Heart left ventricle (tissue), 16 donors: ENCODE data around the gene MTREX. TPM values are rescaled to one million over a fixed set of nuclear protein-coding genes. Genes with fewer than 3 reads are reported as not detected.

Source experiments
- ATAC-seq, 4 donors: fragments of 200-7000 bp; cut with Tn5 transposase; one replicate each; pipeline ENCODE4 v1.9.1; 2020 to 2022; ENCODE audit warnings: moderate library complexity in 4 of 4, mild to moderate bottlenecking in 3 of 4, moderate number of reproducible peaks in 1 of 4
- DNase-seq, 5 donors: peaks; one replicate each; pipeline ENCODE4 v3.0.0-alpha.2; 2020
- H3K27ac ChIP-seq, 12 donors: fragments of 200-600 bp; sonication (generic) in 4 of 12; one replicate each; pipeline versions ENCODE4 v1.5.0 to v1.8.0; 2016 to 2022; ENCODE audit warnings: mild to moderate bottlenecking in 2 of 12
- H3K27me3 ChIP-seq, 9 donors: fragments of 200-600 bp; sonication (generic) in 2 of 9; one replicate each; pipeline versions ENCODE4 v1.5.1 to v1.8.0; 2016 to 2022; ENCODE audit warnings: mild to moderate bottlenecking in 3 of 9
- H3K36me3 ChIP-seq, 9 donors: fragments of 200-600 bp; sonication (generic) in 2 of 9; one replicate each; pipeline versions ENCODE4 v1.5.0 to v1.8.0; 2018 to 2022; ENCODE audit warnings: mild to moderate bottlenecking in 2 of 9
- H3K4me1 ChIP-seq, 12 donors: fragments of 200-600 bp; sonication (generic) in 4 of 12; one replicate each; pipeline versions ENCODE4 v1.5.0 to v1.8.0; 2016 to 2022; ENCODE audit warnings: mild to moderate bottlenecking in 3 of 12
- H3K4me3 ChIP-seq, 12 donors: fragments of 200-600 bp; sonication (generic) in 4 of 12; one replicate each; pipeline versions ENCODE4 v1.5.0 to v1.8.0; 2017 to 2022; ENCODE audit warnings: mild to moderate bottlenecking in 9 of 12, moderate library complexity in 4 of 12
- H3K9me3 ChIP-seq, 12 donors: fragments of 200-600 bp; sonication (generic) in 4 of 12; one replicate each; pipeline versions ENCODE4 v1.5.0 to v1.8.0; 2016 to 2022; ENCODE audit warnings: mild to moderate bottlenecking in 1 of 12
- CTCF ChIP-seq, 12 donors: fragments of 200-600 bp; sonication (generic) in 4 of 12; IDR thresholded peaks; one replicate each; pipeline versions ENCODE4 v1.5.0 to v1.8.0; 2018 to 2022; ENCODE audit warnings: antibody characterized with exemption in 12 of 12, mild to moderate bottlenecking in 5 of 12
- POLR2A ChIP-seq, 2 donors: fragments of 450-650 bp; IDR thresholded peaks; one replicate each; pipeline ENCODE4 v1.6.1; 2017; ENCODE audit warnings: antibody characterized with exemption in 2 of 2, mild to moderate bottlenecking in 2 of 2, moderate library complexity in 2 of 2
- WGBS, 4 donors: extraction: QIAGEN DNeasy Blood & Tissue Kit in 2 of 4; methylation state at CpG; one replicate each; pipeline versions ENCODE4 v1.1.5 to v1.1.7; 2013 to 2018; 5-methylcytosine and 5-hydroxymethylcytosine counted together
- intact Hi-C, 10 donors: fragments of 100-400 bp; cut with DNase I; formaldehyde crosslinking; loops; one replicate each; pipeline versions ENCODE4 v1.11.1 to v1.14.2; 2022
- polyA plus RNA-seq, 2 donors: library from polyadenylated mRNA; stranded (reverse); fragments of 200-250 nt; gene quantifications; one replicate each; pipeline ENCODE4 v1.2.3, GENCODE V29; 2013
- total RNA-seq, 9 donors: library from RNA; depleted of rRNA in 2 of 9; stranded (reverse); fragments of >200 nt in 2 of 9; fragmentation: NEBNext Ultra II Directional in 3 of 9; extraction: Animal tissue kit (Norgen Biotek cat#: 25700) in 3 of 9; gene quantifications; one replicate each; pipeline versions ENCODE4 v1.1.0 to v1.2.4, GENCODE V29; 2016 to 2023
- donor health status: ischemic (EF 13 %, LVEDD 7.1; RV severe dilation, severe dysfunction).
- donor health status: healthy with polysubstance abuse.
- donor health status: DM: no; HTN: yes; CAD: no.
- donor health status: DM: no; HTN: no; CAD: no.
- donor health status: ischemic (EF 25% LVEDD 6.9; RV normal size, moderate dysfunction).
- donor health status: ischemic (EF 25% LVEDD 5.7; RV mildly dilated, moderate dysfunction).
- donor health status: healthy.
- donor health status: DM: yes; HTN: yes; CAD: no.
- donor health status: ischemic (EF 35%, LVEDD 5.7; RV mildly dilated, moderate dysfunction).
- donor health status: nonischemic (EF 11% LVEDD 7.7; RV severe dilation, severe dysfunction).
- donor health status: DM: yes; HTN: yes; CAD: no.
- donor health status: PGD.
- donor health status: ischemic (EF 29% LVEDD 5.4; RV normal size, mild dysfunction).
- donor health status: nonischemic (EF 23%, LVEDD 6.1; RV moderate dilation, normal function).

Gene MTREX
- total and polyA plus RNA-seq, 11 donors: 18.4 to 68.8 (median 57.3) TPM

- intact Hi-C loops: loop anchor here in 2 of 10 donors (10.0 kb wide), 2 partner anchors 96 to 176 kb away; no protein-coding TSS in a partner anchor
- no peak overlapping the region for H3K4me3 ChIP-seq
- peak overlapping the region in 2 of 12 donors; percentile 6 to 15 for H3K27ac ChIP-seq
- ATAC-seq (no peak), DNase-seq (no peak)
- H3K4me1 ChIP-seq: peaks cover 0 to 38% (median 24%) of the 10 kb centered on the region in 12 donors
- no peaks in the 10 kb centered on the region for H3K9me3 ChIP-seq
- 49 to 78% (median 50%) methylated on average over 1 to 2 of the region's 2 CpGs for WGBS, 4 donors
- no peaks in the 10 kb centered on the region for H3K27me3 ChIP-seq
- peaks cover 0 to 59% (median 37%) of the 10 kb centered on the region in 9 donors for H3K36me3 ChIP-seq
- TF ChIP-seq POLR2A (IDR thresholded peaks at IDR 0.05) (no peak), CTCF (IDR thresholded peaks at IDR 0.05) (no peak)
These were observed 121.4 kb downstream of the MTREX start for GRCh38 chr5:55429221-55429612.

GRCh38 chr5:55429613-55430253 is 121.9 kb downstream of the MTREX start:
- Histone ChIP-seq H3K4me1 (peaks cover 0 to 38% (median 24%) of the 10 kb centered on the region in 12 donors), H3K27me3 (no peaks in the 10 kb centered on the region), H3K9me3 (no peaks in the 10 kb centered on the region), H3K4me3 (no peak overlapping the region), H3K27ac (peak overlapping the region in 2 of 12 donors; percentile 6 to 15), H3K36me3 (peaks cover 0 to 54% (median 32%) of the 10 kb centered on the region in 9 donors)
- DNase-seq: peak in 1 of 5 donors; percentile 51
- TF ChIP-seq CTCF (IDR thresholded peaks at IDR 0.05) (no peak), POLR2A (IDR thresholded peaks at IDR 0.05) (no peak)
- ATAC-seq: peak in 3 of 4 donors; percentile 4 to 35 (median 19)
- WGBS, 4 donors: 90 to 98% (median 90%) methylated on average over 8 to 9 of the region's 9 CpGs
- intact Hi-C loops: loop anchor here in 4 of 10 donors (5.0 to 10.0 kb wide), 4 partner anchors 95 to 175 kb away; partner anchors contain the start of gene PLPP1 (in 2 of the 4)

- Histone ChIP-seq H3K4me1 (peaks cover 0 to 39% (median 26%) of the 10 kb centered on the region in 12 donors), H3K9me3 (no peaks in the 10 kb centered on the region), H3K27ac (no peak overlapping the region), H3K27me3 (no peaks in the 10 kb centered on the region), H3K36me3 (peaks cover 0 to 50% (median 16%) of the 10 kb centered on the region in 9 donors), H3K4me3 (no peak overlapping the region)
- intact Hi-C loops: loop anchor here in 2 of 10 donors (5.0 to 10.0 kb wide), 2 partner anchors 100 to 102 kb away; partner anchors contain the start of gene PLPP1 (in 2 of the 2)
- TF ChIP-seq POLR2A (IDR thresholded peaks at IDR 0.05): no peak
- no peak for TF ChIP-seq CTCF (IDR thresholded peaks at IDR 0.05)
- WGBS, 4 donors: 93 to 99% (median 96%) methylated on average over 4 of the region's 4 CpGs
- DNase-seq (no peak), ATAC-seq (no peak)
These were observed 124.8 kb downstream of the MTREX start for GRCh38 chr5:55432549-55432948.

GRCh38 chr5:55437452-55437851 is 129.7 kb downstream of the MTREX start:
- 52 to 67% (median 60%) methylated on average over 1 of the region's 1 CpG for WGBS, 4 donors
- DNase-seq (no peak), ATAC-seq (no peak)
- H3K9me3 ChIP-seq: no peaks in the 10 kb centered on the region
- intact Hi-C loops: loop anchor here in 4 of 10 donors (5.0 to 10.0 kb wide), 3 partner anchors 95 to 415 kb away; partner anchors contain the start of genes PLPP1 (in 3 of the 4) and IL31RA (in 1 of the 4)
- peaks cover 0 to 38% (median 23%) of the 10 kb centered on the region in 9 donors for H3K36me3 ChIP-seq
- H3K4me3 ChIP-seq: no peak overlapping the region
- H3K4me1 ChIP-seq: peaks cover 2 to 60% (median 47%) of the 10 kb centered on the region in 12 donors
- TF ChIP-seq CTCF (IDR thresholded peaks at IDR 0.05) (no peak), POLR2A (IDR thresholded peaks at IDR 0.05) (no peak)
- peak overlapping the region; percentile 45 to 89 (median 82) for H3K27ac ChIP-seq
- H3K27me3 ChIP-seq: no peaks in the 10 kb centered on the region
